CD8-positive, alpha-beta memory T cell (primary cell): ENCODE data around the gene DNHD1. TPM values are rescaled to one million over a fixed set of nuclear protein-coding genes. Genes with fewer than 3 reads are reported as not detected.

ENCODE experiments used
- CTCF ChIA-PET: fragments of 350-600 bp; sonication (Branson Sonifier 250); formaldehyde crosslinking; loops from one replicate; lab custom pipeline; 2021; ENCODE audit warnings: antibody characterized with exemption; lab: Charles Lee
- POLR2A ChIA-PET: fragments of 350-600 bp; sonication (Branson Sonifier 250); formaldehyde crosslinking; loops from one replicate; lab custom pipeline; 2021; ENCODE audit warnings: antibody characterized with exemption; lab: Charles Lee
- DNase-seq, 5 donors: peaks; one replicate each; pipeline versions ENCODE4 v3.0.0 to v3.0.0-alpha.2; 2020 to 2022; ENCODE audit warnings: mixed read lengths in 1 of 5
- H3K27ac ChIP-seq: one replicate; pipeline ENCODE4 v1.7.0; 2013; ENCODE audit warnings: low read depth, mild to moderate bottlenecking, low read length, moderate library complexity
- H3K27me3 ChIP-seq: 2 replicates; pipeline ENCODE4 v1.7.0; 2013; ENCODE audit warnings: low read length, mild to moderate bottlenecking; ENCODE audit not compliant: insufficient read depth, poor library complexity, severe bottlenecking
- H3K36me3 ChIP-seq: 2 replicates; pipeline ENCODE4 v1.7.0; 2013; ENCODE audit warnings: mild to moderate bottlenecking, low read length, moderate library complexity; ENCODE audit not compliant: insufficient read depth
- H3K4me1 ChIP-seq: 2 replicates; pipeline ENCODE4 v1.7.0; 2013; ENCODE audit warnings: mild to moderate bottlenecking, low read length, moderate library complexity; ENCODE audit not compliant: insufficient read depth
- H3K4me3 ChIP-seq: 2 replicates; pipeline ENCODE4 v1.7.0; 2013; ENCODE audit warnings: mild to moderate bottlenecking, low read length
- H3K9me3 ChIP-seq: 2 replicates; pipeline ENCODE4 v1.7.0; 2013; ENCODE audit warnings: mild to moderate bottlenecking, low read length
- H3K27ac Mint-ChIP-seq, 8 donors: one replicate each; pipeline ENCODE4 v1.8.0; 2020 to 2021; ENCODE audit warnings: mixed read lengths in 8 of 8, mild to moderate bottlenecking in 6 of 8, inconsistent platforms in 3 of 8, moderate library complexity in 3 of 8
- H3K27me3 Mint-ChIP-seq, 2 donors: one replicate each; pipeline ENCODE4 v1.8.0; 2020 to 2021; ENCODE audit warnings: mixed read lengths in 2 of 2, mild to moderate bottlenecking in 1 of 2, moderate library complexity in 1 of 2
- H3K36me3 Mint-ChIP-seq, 3 donors: one replicate each; pipeline ENCODE4 v1.8.0; 2020 to 2021; ENCODE audit warnings: mixed read lengths in 3 of 3, inconsistent platforms in 1 of 3, mild to moderate bottlenecking in 1 of 3
- H3K4me1 Mint-ChIP-seq, 3 donors: one replicate each; pipeline ENCODE4 v1.8.0; 2020 to 2021; ENCODE audit warnings: mixed read lengths in 3 of 3, inconsistent platforms in 1 of 3, mild to moderate bottlenecking in 1 of 3
- H3K4me3 Mint-ChIP-seq, 7 donors: one replicate each; pipeline ENCODE4 v1.8.0; 2020 to 2021; ENCODE audit warnings: mixed read lengths in 7 of 7, mild to moderate bottlenecking in 6 of 7, moderate library complexity in 4 of 7, inconsistent platforms in 2 of 7
- H3K9me3 Mint-ChIP-seq, 5 donors: one replicate each; pipeline ENCODE4 v1.8.0; 2020 to 2022; ENCODE audit warnings: mixed read lengths in 5 of 5, mild to moderate bottlenecking in 3 of 5, moderate library complexity in 2 of 5, inconsistent platforms in 1 of 5
- polyA plus RNA-seq: library from polyadenylated mRNA; unstranded; fragments of 300-500 nt; fragmentation: Illumina TruSeq; gene quantifications from one replicate; pipeline ENCODE4 v1.2.3, GENCODE V29; 2021
- total RNA-seq, 2 experiments: library from RNA; stranded (reverse); gene quantifications; one replicate each; pipeline ENCODE4 v1.2.3, GENCODE V29; 2021

The DNHD1 gene
- total and polyA plus RNA-seq, 3 experiments from 2014 or later: 1.9 to 9.2 (median 8.0) TPM

- no peak overlapping the region for H3K4me3 ChIP-seq
Observed at GRCh38 chr11:6458352-6459098, 38.6 kb upstream of the DNHD1 start.

GRCh38 chr11:6459099-6459450, 38.0 kb upstream of the DNHD1 start:
- Histone ChIP-seq H3K27ac (no peak overlapping the region), H3K4me3 (no peak overlapping the region), H3K9me3 (no peaks in the 10 kb centered on the region), H3K36me3 (peaks cover 6% of the 10 kb centered on the region), H3K4me1 (no peaks in the 10 kb centered on the region), H3K27me3 (no peaks in the 10 kb centered on the region)
- Mint-ChIP-seq H3K4me1 (no peaks in the 10 kb centered on the region), H3K4me3 (no peak overlapping the region), H3K36me3 (peaks cover 16 to 51% (median 26%) of the 10 kb centered on the region in 3 donors), H3K9me3 (no peaks in the 10 kb centered on the region), H3K27me3 (peaks cover 0 to 3% of the 10 kb centered on the region in 2 donors), H3K27ac (peak overlapping the region in 1 of 8 donors; percentile 39)
- DNase-seq: no peak
- ChIA-PET CTCF (interaction anchor here (0.7 to 1.4 kb wide), 2 partner anchors 18 to 80 kb away, joined by 3 to 5 read pairs; partner anchors contain the start of gene HPX), POLR2A (no interaction called here)

More at GRCh38 chr11:6458352-6459098, 38.6 kb upstream of the DNHD1 start:
- Histone ChIP-seq H3K36me3 (peaks cover 6% of the 10 kb centered on the region), H3K27ac (no peak overlapping the region), H3K27me3 (no peaks in the 10 kb centered on the region), H3K9me3 (no peaks in the 10 kb centered on the region), H3K4me1 (no peaks in the 10 kb centered on the region)
- DNase-seq: no peak
- CTCF ChIA-PET: interaction anchor here (1.4 kb wide), 1 partner anchor 80 kb away, joined by 5 read pairs; no protein-coding TSS in a partner anchor
- Mint-ChIP-seq H3K27ac (peak overlapping the region in 2 of 8 donors; percentile 12 to 39), H3K36me3 (peaks cover 13 to 49% (median 25%) of the 10 kb centered on the region in 3 donors), H3K4me3 (no peak overlapping the region), H3K27me3 (peaks cover 0 to 3% of the 10 kb centered on the region in 2 donors), H3K4me1 (no peaks in the 10 kb centered on the region), H3K9me3 (no peaks in the 10 kb centered on the region)
- POLR2A ChIA-PET: no interaction called here

- Mint-ChIP-seq H3K27me3 (no peaks in the 10 kb centered on the region), H3K4me3 (no peak overlapping the region), H3K4me1 (peaks cover 13 to 18% (median 15%) of the 10 kb centered on the region in 3 donors), H3K36me3 (peaks cover 3 to 15% (median 12%) of the 10 kb centered on the region in 3 donors), H3K9me3 (no peaks in the 10 kb centered on the region), H3K27ac (no peak overlapping the region)
- CTCF ChIA-PET: interaction anchor here (1.0 to 1.3 kb wide), 3 partner anchors 12 to 165 kb away, joined by 3 to 5 read pairs (median 4); partner anchors contain the start of genes ARFIP2 and TIMM10B
- POLR2A ChIA-PET: no interaction called here
- Histone ChIP-seq H3K4me3 (no peak overlapping the region), H3K9me3 (no peaks in the 10 kb centered on the region), H3K4me1 (peaks cover 10% of the 10 kb centered on the region), H3K27ac (no peak overlapping the region), H3K27me3 (no peaks in the 10 kb centered on the region), H3K36me3 (no peaks in the 10 kb centered on the region)
- DNase-seq: no peak
Observed at GRCh38 chr11:6468712-6469495, 28.2 kb upstream of the DNHD1 start.

GRCh38 chr11:6469599-6469998, 27.5 kb upstream of the DNHD1 start:
- no peaks in the 10 kb centered on the region for H3K27me3 Mint-ChIP-seq
- H3K9me3 Mint-ChIP-seq: no peaks in the 10 kb centered on the region
- Histone ChIP-seq H3K9me3 (no peaks in the 10 kb centered on the region), H3K27ac (no peak overlapping the region), H3K4me1 (peaks cover 14% of the 10 kb centered on the region), H3K36me3 (no peaks in the 10 kb centered on the region), H3K4me3 (no peak overlapping the region), H3K27me3 (no peaks in the 10 kb centered on the region)
- H3K4me1 Mint-ChIP-seq: peaks cover 15 to 24% (median 20%) of the 10 kb centered on the region in 3 donors
- ChIA-PET POLR2A (no interaction called here), CTCF (no interaction called here)
- H3K36me3 Mint-ChIP-seq: peaks cover 3 to 9% (median 9%) of the 10 kb centered on the region in 3 donors
- no peak overlapping the region for H3K4me3 Mint-ChIP-seq
- DNase-seq: no peak
- H3K27ac Mint-ChIP-seq: no peak overlapping the region

- H3K27me3 Mint-ChIP-seq: no peaks in the 10 kb centered on the region
- no peaks in the 10 kb centered on the region for H3K9me3 ChIP-seq
- ChIA-PET CTCF (interaction anchor here (0.7 to 4.7 kb wide), 3 partner anchors 17 to 94 kb away, joined by 3 to 24 read pairs (median 5); no protein-coding TSS in a partner anchor), POLR2A (interaction anchor here (0.6 to 0.9 kb wide), 2 partner anchors 83 to 150 kb away, joined by 3 read pairs; partner anchors contain the start of gene SMPD1)
- DNase-seq: no peak
- H3K4me1 ChIP-seq: peaks cover 14% of the 10 kb centered on the region
- peak overlapping the region; percentile 76 to 94 (median 89) for H3K4me3 Mint-ChIP-seq
- peaks cover 15 to 30% (median 20%) of the 10 kb centered on the region in 3 donors for H3K4me1 Mint-ChIP-seq
- H3K4me3 ChIP-seq: no peak overlapping the region
- H3K27ac ChIP-seq: no peak overlapping the region
- H3K36me3 Mint-ChIP-seq: peaks cover 0 to 16% (median 0%) of the 10 kb centered on the region in 3 donors
- H3K27ac Mint-ChIP-seq: peak overlapping the region; percentile 22 to 92 (median 54)
- no peaks in the 10 kb centered on the region for H3K9me3 Mint-ChIP-seq
- peaks cover 5% of the 10 kb centered on the region for H3K36me3 ChIP-seq
- no peaks in the 10 kb centered on the region for H3K27me3 ChIP-seq
Observed at GRCh38 chr11:6472934-6473333, 24.1 kb upstream of the DNHD1 start.

GRCh38 chr11:6473451-6474412, 23.3 kb upstream of the DNHD1 start, which contains the start of gene TRIM3:
Gene TRIM3, minus strand, starts transcription at chr11:6473941. Its CDS starts 8,246 bp downstream, at chr11:6465695.
- peak within 1 kb of the TSS; percentile 80 to 94 (median 89) for H3K4me3 Mint-ChIP-seq
- H3K9me3 Mint-ChIP-seq: no peaks in the 10 kb centered on the region
- H3K36me3 Mint-ChIP-seq: peaks cover 0 to 20% (median under 1%) of the 10 kb centered on the region in 3 donors
- Histone ChIP-seq H3K4me3 (peak within 1 kb of the TSS; percentile 66), H3K27me3 (no peaks in the 10 kb centered on the region), H3K36me3 (peaks cover 6% of the 10 kb centered on the region), H3K9me3 (no peaks in the 10 kb centered on the region), H3K4me1 (peaks cover 14% of the 10 kb centered on the region), H3K27ac (peak within 1 kb of the TSS; percentile 65)
- peaks cover 15 to 30% (median 20%) of the 10 kb centered on the region in 3 donors for H3K4me1 Mint-ChIP-seq
- DNase-seq: peak; percentile 55 to 83 (median 80)
- H3K27me3 Mint-ChIP-seq: no peaks in the 10 kb centered on the region
- peak within 1 kb of the TSS; percentile 53 to 95 (median 88) for H3K27ac Mint-ChIP-seq
- ChIA-PET CTCF (interaction anchor here (1.2 to 4.7 kb wide), 3 partner anchors 82 to 209 kb away, joined by 4 to 24 read pairs (median 5); partner anchors contain the start of gene MRPL17), POLR2A (interaction anchor here (0.9 kb wide), 1 partner anchor 84 kb away, joined by 3 read pairs; the partner anchor contains the start of gene SMPD1)

- peak overlapping the region; percentile 34 for H3K4me3 ChIP-seq
- peak overlapping the region; percentile 66 to 90 (median 78) for H3K4me3 Mint-ChIP-seq
- no peaks in the 10 kb centered on the region for H3K27me3 Mint-ChIP-seq
- peak overlapping the region; percentile 35 to 95 (median 86) for H3K27ac Mint-ChIP-seq
- no peaks in the 10 kb centered on the region for H3K9me3 Mint-ChIP-seq
- H3K36me3 ChIP-seq: peaks cover 6% of the 10 kb centered on the region
- ChIA-PET POLR2A (no interaction called here), CTCF (interaction anchor here (1.2 to 4.7 kb wide), 2 partner anchors 95 to 209 kb away, joined by 4 to 24 read pairs; partner anchors contain the start of gene MRPL17)
- H3K4me1 ChIP-seq: peaks cover 14% of the 10 kb centered on the region
- H3K27ac ChIP-seq: peak overlapping the region; percentile 45
- H3K4me1 Mint-ChIP-seq: peaks cover 17 to 35% (median 24%) of the 10 kb centered on the region in 3 donors
- H3K9me3 ChIP-seq: no peaks in the 10 kb centered on the region
- peaks cover 0 to 27% (median 2%) of the 10 kb centered on the region in 3 donors for H3K36me3 Mint-ChIP-seq
- no peak for DNase-seq
- no peaks in the 10 kb centered on the region for H3K27me3 ChIP-seq
Observed at GRCh38 chr11:6474413-6474792, 22.7 kb upstream of the DNHD1 start.
